Karpas-422 (cell line): ENCODE data around the gene INPP5A. TPM values are rescaled to one million over a fixed set of nuclear protein-coding genes. Genes with fewer than 3 reads are reported as not detected.
"Not testable (repeated sequence)": the region's sequence is repeated elsewhere in the genome, so short reads cannot be mapped to it uniquely, and the experiment has no call there.

Source experiments
- DNase-seq: peaks from one replicate; pipeline ENCODE4 v3.0.0-alpha.2; 2015
- H2AFZ ChIP-seq: fragments of 200-600 bp; sonication (generic); 2 replicates; pipeline ENCODE4 v1.6.1; 2014; ENCODE audit warnings: antibody characterized with exemption, low read length, mixed read lengths
- H3K27ac ChIP-seq: fragments of 200-600 bp; sonication (generic); 2 replicates; pipeline ENCODE4 v1.5.1; 2014; ENCODE audit warnings: mild to moderate bottlenecking, low read length, moderate library complexity
- H3K27me3 ChIP-seq: fragments of 200-600 bp; sonication (generic); 2 replicates; pipeline ENCODE4 v1.6.1; 2014; ENCODE audit warnings: low read length, mixed read lengths
- H3K36me3 ChIP-seq: fragments of 200-600 bp; sonication (generic); 2 replicates; pipeline ENCODE4 v1.6.1; 2014; ENCODE audit warnings: low read length, mixed read lengths; ENCODE audit not compliant: insufficient read depth
- H3K4me1 ChIP-seq: fragments of 200-600 bp; sonication (generic); 2 replicates; pipeline ENCODE4 v1.6.1; 2014; ENCODE audit warnings: mild to moderate bottlenecking, low read length, mixed read lengths
- H3K4me2 ChIP-seq: fragments of 200-600 bp; sonication (generic); 2 replicates; pipeline ENCODE4 v1.6.1; 2014; ENCODE audit warnings: low read length, low read depth, mild to moderate bottlenecking; ENCODE audit not compliant: poor library complexity, severe bottlenecking
- H3K4me3 ChIP-seq: fragments of 200-600 bp; sonication (generic); 2 replicates; pipeline ENCODE4 v1.5.1; 2014; ENCODE audit warnings: mild to moderate bottlenecking, antibody characterized with exemption, low read length, mixed read lengths
- H3K79me2 ChIP-seq: fragments of 200-600 bp; sonication (generic); 2 replicates; pipeline ENCODE4 v1.6.1; 2014; ENCODE audit warnings: mild to moderate bottlenecking, low read length, mixed read lengths
- H3K9ac ChIP-seq: fragments of 200-600 bp; sonication (generic); 2 replicates; pipeline ENCODE4 v1.6.0; 2014; ENCODE audit warnings: low read length
- H3K9me2 ChIP-seq: fragments of 200-600 bp; sonication (generic), shearing (Covaris generic); replicated peaks from 2 replicates; pipeline ENCODE4 v1.6.0; 2014; ENCODE audit warnings: mild to moderate bottlenecking, low read length, moderate library complexity; ENCODE audit not compliant: insufficient read depth
- H3K9me3 ChIP-seq: fragments of 300-700, 200-600 bp; sonication (generic); 2 replicates; pipeline ENCODE4 v1.6.1; 2014; ENCODE audit warnings: low read length, mixed read lengths
- H4K20me1 ChIP-seq: fragments of 200-600 bp; sonication (generic); 2 replicates; pipeline ENCODE4 v1.6.1; 2014; ENCODE audit warnings: mild to moderate bottlenecking, antibody characterized with exemption, low read length, low read depth; ENCODE audit not compliant: insufficient read depth
- total RNA-seq: library from RNA; depleted of rRNA; stranded (reverse); fragments of >200 nt; shearing (Covaris generic); gene quantifications from 2 replicates; pipeline ENCODE4 v1.2.3, GENCODE V29; 2014; ENCODE audit warnings: low replicate concordance

The INPP5A gene
- total RNA-seq, 1 experiment from 2014 or later, result 9.1 TPM

- DNase-seq, result no peak
- Histone ChIP-seq H3K9ac (no peak overlapping the region), H3K36me3 (no peaks in the 10 kb centered on the region; the same call in 1 of the 2 replicates)
Observed at GRCh38 chr10:132596742-132597279, 59.2 kb downstream of the INPP5A start.

GRCh38 chr10:132597654-132598053 lies 60.1 kb downstream of the INPP5A start:
- H4K20me1 ChIP-seq, result no peaks in the 10 kb centered on the region

More at GRCh38 chr10:132596742-132597279, 59.2 kb downstream of the INPP5A start:
- Histone ChIP-seq H3K79me2 (no peaks in the 10 kb centered on the region), H3K4me2 (no peak overlapping the region), H3K27ac (no peak overlapping the region), H2AFZ (no peak overlapping the region), H3K4me3 (no peak overlapping the region), H3K27me3 (no peaks in the 10 kb centered on the region), H3K4me1 (peaks cover 62% of the 10 kb centered on the region), H4K20me1 (no peaks in the 10 kb centered on the region), H3K9me2 (no peaks in the 10 kb centered on the region), H3K9me3 (peaks cover 9% of the 10 kb centered on the region; the same call in 1 of the 2 replicates)

GRCh38 chr10:132599023-132599618 lies 61.5 kb downstream of the INPP5A start:
- not testable (repeated sequence) for DNase-seq, H3K9ac ChIP-seq, H3K36me3 ChIP-seq, H4K20me1 ChIP-seq, H2AFZ ChIP-seq, H3K9me2 ChIP-seq, H3K27ac ChIP-seq, H3K27me3 ChIP-seq, H3K4me2 ChIP-seq, H3K9me3 ChIP-seq, H3K4me3 ChIP-seq, H3K79me2 ChIP-seq
- peaks cover 49% of the 10 kb centered on the region for H3K4me1 ChIP-seq

More at GRCh38 chr10:132597654-132598053, 60.1 kb downstream of the INPP5A start:
- H3K4me1 ChIP-seq, result peaks cover 62% of the 10 kb centered on the region
- H3K9me2 ChIP-seq, result no peaks in the 10 kb centered on the region
- peaks cover 9% of the 10 kb centered on the region; the same call in 1 of the 2 replicates for H3K9me3 ChIP-seq
- H3K27ac ChIP-seq, result no peak overlapping the region
- H3K4me2 ChIP-seq, result no peak overlapping the region
- no peak for DNase-seq
- H2AFZ ChIP-seq, result no peak overlapping the region
- no peak overlapping the region for H3K4me3 ChIP-seq
- H3K9ac ChIP-seq, result no peak overlapping the region
- H3K79me2 ChIP-seq, result no peaks in the 10 kb centered on the region
- H3K36me3 ChIP-seq, result no peaks in the 10 kb centered on the region; the same call in 1 of the 2 replicates
- H3K27me3 ChIP-seq, result no peaks in the 10 kb centered on the region

GRCh38 chr10:132599732-132600131 lies 62.1 kb downstream of the INPP5A start:
- no peaks in the 10 kb centered on the region; the same call in 1 of the 2 replicates for H3K36me3 ChIP-seq
- H3K4me3 ChIP-seq, result no peak overlapping the region
- no peaks in the 10 kb centered on the region for H3K9me2 ChIP-seq
- peaks cover 43% of the 10 kb centered on the region for H3K4me1 ChIP-seq
- H4K20me1 ChIP-seq, result peaks cover 4% of the 10 kb centered on the region; the same call in 1 of the 2 replicates
- no peak overlapping the region for H3K27ac ChIP-seq
- peaks cover 9% of the 10 kb centered on the region; the same call in 1 of the 2 replicates for H3K9me3 ChIP-seq
- H3K9ac ChIP-seq, result no peak overlapping the region
- DNase-seq, result no peak
- H2AFZ ChIP-seq, result no peak overlapping the region
- no peak overlapping the region for H3K4me2 ChIP-seq
- no peaks in the 10 kb centered on the region for H3K79me2 ChIP-seq
- H3K27me3 ChIP-seq, result no peaks in the 10 kb centered on the region

- Histone ChIP-seq H3K36me3 (no peaks in the 10 kb centered on the region; the same call in 1 of the 2 replicates), H3K9me3 (peaks cover 9% of the 10 kb centered on the region; the same call in 1 of the 2 replicates), H3K4me2 (no peak overlapping the region), H2AFZ (no peak overlapping the region), H3K27me3 (no peaks in the 10 kb centered on the region), H3K9ac (no peak overlapping the region), H3K27ac (no peak overlapping the region), H3K4me3 (no peak overlapping the region), H3K79me2 (no peaks in the 10 kb centered on the region), H3K9me2 (no peaks in the 10 kb centered on the region), H4K20me1 (peaks cover 5% of the 10 kb centered on the region; the same call in 1 of the 2 replicates), H3K4me1 (peaks cover 36% of the 10 kb centered on the region)
- DNase-seq, result no peak
Observed at GRCh38 chr10:132600416-132600815, 62.8 kb downstream of the INPP5A start.

GRCh38 chr10:132601567-132601966 lies 64.0 kb downstream of the INPP5A start:
- Histone ChIP-seq H3K9me3 (peaks cover 9% of the 10 kb centered on the region; the same call in 1 of the 2 replicates), H3K4me1 (peaks cover 24% of the 10 kb centered on the region), H3K79me2 (no peaks in the 10 kb centered on the region)

GRCh38 chr10:132602614-132603013 lies 65.0 kb downstream of the INPP5A start:
- peaks cover 14% of the 10 kb centered on the region for H3K4me1 ChIP-seq
- peaks cover 11% of the 10 kb centered on the region; the same call in 1 of the 2 replicates for H4K20me1 ChIP-seq
- no peaks in the 10 kb centered on the region for H3K9me2 ChIP-seq
- DNase-seq, result no peak
- H3K9ac ChIP-seq, result no peak overlapping the region
- H3K27me3 ChIP-seq, result no peaks in the 10 kb centered on the region
- no peak overlapping the region for H2AFZ ChIP-seq
- no peaks in the 10 kb centered on the region; the same call in 1 of the 2 replicates for H3K36me3 ChIP-seq
- no peak overlapping the region for H3K4me2 ChIP-seq
- no peak overlapping the region for H3K4me3 ChIP-seq
- H3K9me3 ChIP-seq, result peaks cover 9% of the 10 kb centered on the region; the same call in 1 of the 2 replicates
- H3K79me2 ChIP-seq, result no peaks in the 10 kb centered on the region
- no peak overlapping the region for H3K27ac ChIP-seq

More at GRCh38 chr10:132601567-132601966, 64.0 kb downstream of the INPP5A start:
- Histone ChIP-seq H3K27me3 (no peaks in the 10 kb centered on the region), H3K27ac (no peak overlapping the region), H4K20me1 (peaks cover 11% of the 10 kb centered on the region; the same call in 1 of the 2 replicates), H2AFZ (no peak overlapping the region), H3K36me3 (no peaks in the 10 kb centered on the region; the same call in 1 of the 2 replicates), H3K4me2 (no peak overlapping the region), H3K4me3 (no peak overlapping the region), H3K9me2 (no peaks in the 10 kb centered on the region), H3K9ac (no peak overlapping the region)
- no peak for DNase-seq

GRCh38 chr10:132603851-132604533 lies 66.4 kb downstream of the INPP5A start:
- no peak overlapping the region for H3K27ac ChIP-seq
- no peaks in the 10 kb centered on the region for H3K9me2 ChIP-seq
- no peaks in the 10 kb centered on the region for H3K27me3 ChIP-seq
- DNase-seq, result no peak
- no peaks in the 10 kb centered on the region; the same call in 1 of the 2 replicates for H3K36me3 ChIP-seq
- H3K4me2 ChIP-seq, result no peak overlapping the region
- no peak overlapping the region for H3K9ac ChIP-seq
- no peak overlapping the region for H3K4me3 ChIP-seq
- no peaks in the 10 kb centered on the region for H3K79me2 ChIP-seq
- peaks cover 11% of the 10 kb centered on the region; the same call in 1 of the 2 replicates for H4K20me1 ChIP-seq
- H2AFZ ChIP-seq, result no peak overlapping the region
- H3K4me1 ChIP-seq, result no peaks in the 10 kb centered on the region; the same call in 1 of the 2 replicates
- H3K9me3 ChIP-seq, result peaks cover 9% of the 10 kb centered on the region; the same call in 1 of the 2 replicates
